HG02870 (cell line): Measurements from ENCODE around the gene JPT1.
"Not testable (repeated sequence)": the region's sequence is repeated elsewhere in the genome, so short reads cannot be mapped to it uniquely, and the experiment has no call there.

Experiments
- ATAC-seq: cut with Tn5 transposase; IDR thresholded peaks from one replicate; pipeline ENCODE4 v1.9.1; 2021; ENCODE audit warnings: mild to moderate bottlenecking, moderate library complexity; ENCODE audit not compliant: unreplicated experiment

The JPT1 gene

DNA sequence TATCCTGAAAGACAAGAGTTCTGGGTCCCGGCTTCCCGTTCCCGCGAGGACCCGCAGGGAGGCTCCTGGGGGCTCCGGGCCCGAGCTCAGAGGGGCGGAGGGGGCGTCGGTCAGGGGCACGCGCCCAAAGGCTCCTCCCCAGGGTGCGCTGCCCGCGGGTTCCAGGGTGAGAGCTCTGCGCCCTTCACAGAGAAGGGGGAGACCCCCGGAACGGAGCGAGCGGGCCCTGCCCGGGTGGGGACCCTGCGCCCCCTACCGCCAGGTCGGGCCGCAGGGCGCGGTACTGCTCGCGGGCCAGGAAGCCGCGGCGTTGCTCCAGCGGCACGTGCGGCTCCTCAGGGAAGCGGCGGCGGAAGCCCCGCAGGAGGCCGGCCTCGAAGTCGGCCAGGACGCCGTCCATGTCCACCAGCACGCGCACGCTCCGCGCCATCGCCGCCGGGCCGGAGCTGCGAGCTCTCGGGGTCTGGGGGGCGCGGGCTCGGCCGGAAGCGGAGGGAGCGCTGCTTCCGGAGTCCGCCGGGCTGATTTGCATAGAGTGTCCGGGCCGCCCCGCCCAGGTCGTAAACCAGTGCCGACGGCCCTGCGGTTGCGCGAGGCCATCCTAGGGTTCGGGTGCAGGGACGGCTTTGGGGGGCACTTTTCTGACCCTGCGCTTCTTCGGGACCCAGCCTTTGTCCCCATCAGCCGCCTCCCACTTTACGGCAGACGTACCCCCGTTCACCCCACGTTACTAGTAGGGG, 22.9 kb downstream of the JPT1 start, which contains the start of gene NT5C:
NT5C (minus strand) TSS at position 465 of the 740 bp plus-strand sequence; CDS start at position 430, 35 bp downstream.
- ATAC-seq: peak; percentile 74

DNA sequence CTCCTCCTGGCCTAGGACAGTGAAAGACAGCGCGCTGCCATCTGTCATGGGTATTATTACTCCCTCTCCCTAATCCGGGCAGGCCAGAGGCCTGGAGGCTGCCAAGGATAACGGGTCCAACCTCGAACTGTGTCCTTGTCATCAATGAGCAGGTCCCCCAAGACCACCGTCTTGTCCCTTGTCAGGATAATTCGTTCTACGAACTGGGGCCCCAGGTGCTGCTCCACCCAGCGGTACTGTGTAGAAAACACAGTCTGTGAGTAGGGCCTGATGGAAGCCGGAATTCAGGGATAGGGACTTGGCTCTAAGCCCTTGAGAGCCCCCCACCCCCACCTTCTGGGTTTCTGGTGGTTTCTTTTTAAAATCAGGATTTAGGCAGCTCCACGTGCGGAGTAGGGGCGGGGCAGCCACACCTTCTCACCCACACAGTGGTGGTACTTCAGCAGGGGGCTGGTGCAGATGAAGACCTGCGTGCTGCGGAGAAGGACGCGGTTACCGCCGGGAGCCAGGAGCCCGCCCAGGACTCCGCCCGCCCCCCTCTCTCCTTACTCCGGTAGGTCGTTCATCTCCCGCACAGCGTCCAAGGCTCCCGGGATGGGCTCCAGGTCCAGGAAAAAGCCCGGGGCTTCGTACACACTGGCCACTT, 23.6 kb downstream of the JPT1 start:
- peak; percentile 18 for ATAC-seq

DNA sequence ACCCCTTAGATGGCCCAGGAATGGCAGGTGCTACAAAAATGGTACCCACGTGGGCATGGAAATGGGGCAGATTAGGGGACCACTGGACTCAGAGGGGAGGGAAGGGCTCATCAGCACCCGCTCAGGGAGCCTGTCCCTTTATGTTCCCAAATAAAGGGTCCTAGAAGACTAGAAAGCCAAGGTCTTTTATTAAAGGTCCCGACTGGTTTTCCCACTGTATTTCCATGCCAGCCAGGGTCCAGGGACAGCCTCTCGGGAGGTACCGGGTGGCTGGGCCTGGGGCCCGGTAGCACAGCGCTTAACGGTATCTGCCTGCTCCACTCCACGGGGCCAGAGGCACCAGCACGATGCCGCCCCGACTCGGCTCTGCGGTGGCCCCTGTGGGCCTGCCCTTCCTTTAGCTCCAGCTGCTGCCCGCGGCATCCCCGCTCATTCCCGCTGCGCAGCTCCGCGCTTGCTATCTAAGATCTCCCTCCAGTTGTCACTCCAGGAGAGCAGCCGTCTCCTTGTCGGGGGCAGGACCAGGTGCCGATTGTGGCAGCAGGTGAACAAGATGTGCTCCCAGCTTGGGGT, 24.2 kb downstream of the JPT1 start:
- ATAC-seq: no peak

DNA sequence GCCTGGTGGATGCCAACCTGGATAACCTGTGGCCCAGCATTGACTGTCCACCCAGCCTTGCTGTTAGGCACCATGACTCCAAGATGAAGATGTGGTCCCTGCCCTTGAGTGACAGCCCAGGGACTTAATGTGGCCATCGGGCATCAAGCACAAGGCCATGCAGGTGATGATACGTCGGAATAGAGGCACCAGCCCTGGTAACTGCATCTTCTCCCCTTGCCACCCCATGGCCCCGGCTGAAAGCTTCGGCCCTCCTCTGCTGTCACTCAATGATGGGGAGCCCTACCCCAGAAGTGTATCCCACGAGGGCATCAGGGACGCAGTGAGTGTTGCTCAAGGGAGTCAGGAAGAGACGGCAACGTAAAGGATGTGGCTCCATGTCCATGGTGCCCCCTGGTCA, 24.7 kb downstream of the JPT1 start:
- no peak for ATAC-seq

DNA sequence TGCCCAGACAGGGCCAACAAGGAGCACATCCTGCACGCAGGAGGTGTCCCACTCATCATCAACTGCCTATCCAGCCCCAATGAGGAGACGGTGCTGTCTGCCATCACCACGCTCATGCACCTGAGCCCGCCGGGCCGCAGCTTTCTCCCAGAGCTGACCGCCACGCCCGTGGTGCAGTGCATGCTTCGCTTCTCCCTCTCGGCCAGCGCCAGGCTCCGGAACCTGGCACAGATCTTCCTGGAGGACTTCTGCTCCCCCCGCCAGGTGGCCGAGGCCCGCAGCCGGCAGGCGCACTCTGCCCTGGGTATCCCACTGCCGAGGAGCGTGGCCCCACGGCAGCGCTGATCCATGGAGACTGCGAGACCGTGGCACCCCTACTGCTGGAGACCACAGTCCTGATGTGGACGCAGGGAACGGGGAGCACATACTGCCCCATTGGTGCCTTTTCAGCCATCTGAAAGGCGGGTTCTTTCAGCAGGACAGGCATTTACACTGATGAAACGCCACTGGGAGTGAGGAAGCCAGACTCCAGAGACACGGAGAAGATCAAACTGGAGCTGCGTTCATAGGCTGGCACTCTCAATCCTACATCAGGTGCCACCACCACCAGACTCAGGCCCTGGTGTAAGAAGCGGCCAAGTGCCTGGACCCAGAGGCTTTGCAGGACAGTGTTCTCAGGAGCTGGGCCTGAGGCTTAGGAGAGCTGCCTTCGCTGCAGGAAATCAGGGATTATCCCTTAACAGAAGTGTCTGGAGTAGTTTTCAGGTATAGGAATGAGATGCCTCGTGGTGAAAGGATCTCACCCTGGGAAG, 25.4 kb downstream of the JPT1 start:
- no peak for ATAC-seq

DNA sequence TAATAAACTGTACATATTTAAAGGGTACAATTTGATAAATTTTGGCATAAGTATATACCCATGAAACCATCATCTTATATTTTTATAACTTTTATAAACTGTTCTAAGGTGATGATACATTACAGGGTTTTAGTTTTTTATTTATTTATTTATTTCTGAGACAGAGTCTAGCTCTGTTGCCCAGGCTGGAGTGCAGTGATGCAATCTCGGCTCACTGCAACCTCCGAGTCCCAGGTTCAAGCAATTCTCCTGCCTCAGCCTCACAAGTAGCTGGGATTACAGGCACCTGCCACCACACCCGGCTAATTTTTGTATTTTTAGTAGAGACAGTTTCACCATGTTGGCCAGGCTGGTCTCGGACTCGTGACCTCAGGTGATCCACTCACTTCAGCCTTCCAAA, 26.4 kb downstream of the JPT1 start:
- ATAC-seq: not testable (repeated sequence)

DNA sequence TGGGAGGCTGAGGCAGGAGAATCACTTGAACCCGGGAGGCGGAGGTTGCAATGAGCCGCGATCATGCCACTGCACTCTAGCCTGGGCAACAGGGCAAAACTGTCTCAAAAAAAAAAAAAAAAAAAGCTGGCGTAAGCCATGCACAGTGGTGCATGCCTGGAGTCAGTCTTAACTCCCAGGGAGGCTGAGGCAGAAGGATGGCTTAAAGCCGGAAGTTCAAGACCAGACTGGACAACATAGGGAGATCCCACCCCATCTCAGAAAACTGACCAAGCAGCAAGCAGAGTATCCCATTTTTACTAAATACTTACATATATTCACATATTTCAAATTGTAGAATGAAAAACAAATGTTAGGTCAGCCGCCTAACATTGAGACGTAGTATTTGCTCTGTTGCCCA, 27.4 kb downstream of the JPT1 start:
- ATAC-seq: no peak

DNA sequence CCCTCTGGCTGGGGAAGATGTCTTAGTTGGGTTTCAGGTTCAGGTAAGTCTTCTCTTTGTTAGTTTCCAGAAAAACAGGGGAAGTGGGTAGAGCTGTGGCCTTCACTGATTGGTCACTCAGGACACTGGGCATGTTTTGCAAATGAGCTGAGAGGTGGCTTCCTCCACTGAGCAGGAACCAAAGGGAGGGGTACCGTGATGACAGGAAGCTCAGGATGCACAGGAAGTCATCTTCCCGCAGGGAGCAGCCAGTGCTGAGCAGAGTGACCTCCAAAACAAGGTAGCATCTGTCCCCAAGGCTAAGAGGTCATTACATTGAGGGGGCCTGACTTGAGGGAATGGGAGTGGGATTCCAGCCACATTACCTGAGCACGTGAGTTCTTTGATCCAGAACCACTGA, 28.3 kb downstream of the JPT1 start:
- ATAC-seq: no peak

DNA sequence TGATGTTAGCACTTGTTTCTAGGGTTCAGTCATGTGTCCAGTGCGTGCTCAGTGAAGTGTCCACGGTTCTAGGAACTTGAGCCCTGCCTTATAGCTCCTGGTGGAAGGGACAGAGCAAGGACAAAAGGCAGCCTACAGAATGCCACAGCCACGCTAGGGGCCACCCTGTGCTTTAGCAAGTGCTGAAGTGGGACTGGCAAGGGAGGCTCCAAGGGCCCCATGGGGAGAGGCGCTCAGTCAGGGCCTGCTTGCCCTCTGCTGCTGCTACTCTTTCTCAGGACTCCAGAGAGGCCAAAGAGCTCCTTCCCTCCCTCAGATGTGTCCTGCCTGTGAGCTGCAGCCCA, 29.5 kb downstream of the JPT1 start:
- no peak for ATAC-seq

DNA sequence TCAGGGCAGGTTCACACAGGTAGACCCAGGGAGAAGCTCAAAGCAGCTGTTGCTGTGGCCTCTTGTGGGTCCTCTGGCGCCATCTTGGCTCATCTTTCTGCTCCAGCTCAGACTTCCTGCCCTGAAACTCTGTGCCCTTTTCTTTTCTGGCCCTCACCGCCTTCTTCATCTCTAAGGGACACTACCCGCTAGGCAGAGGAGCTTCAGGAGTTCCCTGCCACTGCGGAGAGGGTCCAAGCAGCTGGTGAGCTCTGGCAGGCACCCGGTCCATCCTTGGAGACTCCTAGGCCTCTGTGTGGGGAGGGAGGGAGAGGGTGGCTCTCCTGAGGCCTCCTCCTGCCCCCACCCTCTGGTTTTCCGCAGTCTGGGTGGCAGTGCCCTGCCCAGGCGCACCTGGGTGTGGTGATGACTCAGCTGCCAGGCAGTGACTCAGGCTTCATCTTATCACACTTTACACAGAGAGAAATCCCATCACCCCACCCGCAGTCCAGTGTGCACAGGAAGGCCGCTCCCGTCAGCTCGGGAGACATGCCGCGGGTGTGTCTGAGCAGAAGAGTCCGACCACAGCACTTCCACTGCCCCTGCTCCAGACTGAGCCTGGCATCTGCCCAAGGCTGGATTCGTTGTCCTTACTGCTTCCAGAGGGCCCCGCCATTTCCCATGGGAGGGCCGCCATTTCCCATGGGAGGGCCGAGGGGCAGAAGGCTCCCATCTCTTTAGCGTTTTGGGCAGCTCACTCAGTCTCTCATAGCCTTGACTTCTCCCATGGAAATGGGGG, 30.1 kb downstream of the JPT1 start:
- ATAC-seq: no peak

DNA sequence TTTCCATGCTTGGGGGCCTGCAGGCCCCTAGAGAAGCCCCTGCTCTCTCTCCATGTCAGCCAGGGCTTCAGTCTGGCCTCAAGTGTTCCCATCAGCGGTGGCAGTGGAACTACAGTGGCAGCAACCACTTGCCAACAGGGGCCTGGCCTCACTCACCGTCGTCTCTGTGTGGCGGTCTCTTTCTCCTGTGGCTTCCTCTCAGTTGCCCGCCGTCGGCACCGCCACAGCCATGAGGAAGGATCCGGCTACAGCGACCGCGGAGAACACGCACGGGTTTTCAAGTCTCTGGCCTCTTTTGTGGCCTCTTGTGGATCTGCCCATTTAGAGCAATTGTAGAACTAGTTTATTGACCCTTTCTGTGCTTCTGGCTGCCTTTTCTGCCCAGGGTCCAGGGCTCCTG, 36.0 kb downstream of the JPT1 start:
- no peak for ATAC-seq

DNA sequence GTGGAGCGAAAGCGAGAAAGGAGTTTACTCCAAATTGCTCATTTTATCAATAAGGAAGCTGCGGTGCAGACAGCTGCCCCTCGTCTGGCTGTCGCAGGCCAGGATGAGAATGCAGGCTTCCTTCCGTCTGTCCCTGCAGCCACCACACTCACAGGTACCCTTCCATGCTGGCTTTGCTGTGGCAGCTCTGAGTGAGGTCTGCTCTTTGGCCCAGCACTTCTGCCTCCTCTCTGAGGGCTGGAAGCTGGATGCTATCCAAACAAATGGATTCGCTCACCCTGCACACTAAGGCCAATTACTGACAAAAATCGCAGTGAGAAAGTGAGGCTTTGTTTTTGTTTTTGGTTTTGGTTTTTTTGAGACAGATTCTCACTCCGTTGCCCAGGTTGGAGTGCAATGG, 37.6 kb downstream of the JPT1 start:
- no peak for ATAC-seq

DNA sequence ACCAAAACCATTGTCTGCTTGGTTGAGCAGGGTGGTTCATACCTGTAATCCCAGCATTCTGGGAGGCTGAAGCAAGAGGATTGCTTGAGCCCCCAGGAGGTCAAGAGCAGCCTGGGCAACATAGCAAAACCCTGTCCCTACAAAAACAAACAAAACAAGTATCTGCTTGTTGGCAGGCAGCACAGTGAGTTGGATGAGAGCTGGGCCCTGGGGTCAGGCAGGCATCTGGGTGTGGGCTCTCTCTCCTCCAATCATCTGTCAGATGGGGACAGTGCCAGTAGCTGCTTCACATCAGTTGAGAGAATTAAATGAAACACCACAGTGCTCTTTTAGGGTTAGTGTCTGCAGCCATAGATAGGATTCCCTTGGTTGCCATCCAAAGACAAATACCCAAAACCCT, 38.8 kb downstream of the JPT1 start:
- ATAC-seq: no peak

DNA sequence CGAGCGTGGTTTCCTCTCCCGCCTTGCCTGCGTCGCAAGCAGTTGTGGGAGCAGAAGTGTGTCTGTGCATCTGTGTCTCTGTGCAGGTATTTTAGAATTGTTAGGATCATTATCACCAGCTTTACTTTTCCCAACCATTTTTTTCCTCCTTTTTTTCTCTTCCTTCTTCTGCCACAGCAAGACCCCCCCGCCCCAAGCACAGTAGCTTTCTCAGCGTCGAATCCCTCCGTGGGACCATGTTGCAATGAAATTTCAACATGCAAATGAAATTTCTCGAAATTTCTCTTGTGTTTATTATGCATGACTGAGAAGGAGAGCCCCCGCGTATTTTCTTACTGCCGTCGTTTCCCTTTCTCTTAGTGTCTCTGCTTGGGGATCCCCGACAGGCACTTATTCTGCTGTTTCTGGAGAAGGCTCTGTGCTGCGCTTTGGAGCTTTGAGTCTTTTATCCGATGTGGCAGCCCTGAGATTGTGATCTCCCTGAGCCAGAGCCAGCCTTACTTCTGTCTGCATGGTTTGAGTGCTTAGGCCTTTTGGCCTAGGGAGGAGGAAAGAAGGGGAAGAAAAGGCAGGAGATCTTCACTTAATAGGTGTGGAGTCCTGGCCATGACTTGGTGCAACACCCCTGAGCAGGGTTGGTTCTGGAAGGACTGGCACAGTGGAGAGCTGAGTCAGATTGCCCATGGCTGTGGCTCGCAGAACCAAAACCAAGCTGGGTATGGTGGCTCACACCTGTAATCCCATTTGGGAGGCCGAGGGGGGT, 39.6 kb downstream of the JPT1 start:
- ATAC-seq: no peak

DNA sequence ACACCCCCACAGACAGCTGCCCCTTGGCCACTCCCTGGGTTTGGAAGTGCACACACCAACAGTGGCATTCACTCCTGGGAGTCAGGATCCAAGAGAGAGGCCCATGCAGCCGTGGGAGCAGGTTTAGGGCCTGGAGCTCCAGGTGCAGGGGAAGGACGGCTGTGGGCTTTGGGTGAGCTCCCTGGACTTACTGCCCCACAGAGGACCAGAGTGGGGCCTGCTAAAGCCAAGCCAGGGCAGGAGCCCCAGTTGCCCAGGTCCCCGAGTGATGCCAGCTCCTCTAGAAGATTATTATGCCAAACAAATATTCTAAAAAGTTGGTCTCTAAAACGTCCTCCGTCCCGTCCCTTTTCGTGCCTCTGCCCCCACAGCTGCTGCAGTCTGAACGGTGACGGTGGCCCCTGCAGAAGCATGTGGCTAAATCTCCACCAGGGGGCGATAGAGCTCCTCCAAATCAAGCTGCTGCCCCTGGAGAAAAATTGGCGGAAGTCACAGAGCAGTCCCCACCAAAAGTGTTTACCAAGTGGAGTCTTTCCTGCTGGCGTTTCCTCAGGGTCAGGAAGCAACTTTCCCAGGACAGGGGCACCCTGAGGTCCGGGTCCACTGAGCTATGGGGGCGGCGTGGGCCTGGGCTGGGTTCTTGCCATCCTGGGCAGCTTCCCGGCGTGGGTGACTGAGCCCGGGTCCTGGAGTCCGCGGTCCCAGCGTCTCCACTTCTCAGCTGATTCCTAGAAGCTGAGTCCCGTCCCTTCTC, 40.3 kb downstream of the JPT1 start:
- no peak for ATAC-seq

DNA sequence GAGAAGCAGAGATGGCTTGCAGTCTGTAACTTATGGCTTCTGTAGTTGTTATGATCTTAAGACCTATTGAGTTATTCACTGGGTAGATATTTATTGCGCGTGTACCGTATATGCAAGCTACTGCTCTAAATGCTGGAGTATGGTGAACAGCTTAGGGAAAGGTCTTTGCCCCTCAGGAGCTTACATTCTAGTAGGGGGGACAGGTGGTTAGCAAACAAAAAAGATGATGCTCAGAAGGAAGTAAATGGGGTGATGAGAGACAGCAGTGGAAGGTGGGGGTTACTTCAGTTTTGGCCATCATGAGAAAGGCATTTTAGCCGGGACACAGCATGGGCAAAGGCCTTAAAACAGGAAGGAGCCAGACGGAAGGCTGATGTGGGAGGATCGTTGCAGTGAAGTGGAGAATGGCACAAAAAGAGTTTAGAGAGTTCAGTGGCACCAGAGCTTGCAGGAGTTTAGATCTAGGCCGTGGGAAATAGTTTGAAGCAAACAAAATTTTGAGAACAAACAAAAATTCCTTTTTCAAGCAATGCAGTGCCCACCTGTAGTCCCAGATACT, 42.5 kb downstream of the JPT1 start:
- ATAC-seq: no peak

DNA sequence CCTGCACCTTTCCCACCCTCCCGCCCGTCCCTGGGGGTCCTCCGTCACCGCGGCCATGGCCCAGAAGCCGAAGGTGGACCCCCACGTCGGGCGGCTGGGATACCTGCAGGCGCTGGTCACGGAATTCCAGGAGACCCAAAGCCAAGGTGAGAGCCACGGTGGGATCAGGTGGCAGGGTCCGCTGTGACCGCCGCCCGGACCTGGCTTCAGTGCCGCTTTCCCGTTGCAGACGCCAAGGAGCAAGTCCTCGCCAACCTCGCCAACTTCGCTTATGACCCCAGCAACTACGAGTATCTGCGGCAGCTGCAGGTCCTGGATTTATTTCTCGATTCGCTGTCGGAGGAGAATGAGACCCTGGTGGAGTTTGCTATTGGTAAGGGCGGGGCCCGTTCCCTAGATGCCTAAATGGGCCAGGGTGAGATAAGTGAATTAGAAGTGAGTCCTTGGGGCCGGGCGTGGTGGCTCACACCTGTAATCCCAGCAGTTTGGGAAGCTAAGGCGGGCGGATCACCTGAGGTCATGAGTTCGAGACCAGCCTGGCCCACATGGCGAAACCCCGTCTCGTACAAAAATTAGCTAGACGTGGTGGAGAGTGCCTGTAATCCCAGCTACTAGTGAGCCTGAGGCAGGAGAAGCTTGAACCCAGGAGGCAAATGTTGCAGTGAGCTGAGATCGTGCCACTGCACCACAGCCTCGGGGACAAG, 43.9 kb downstream of the JPT1 start:
- ATAC-seq: no peak
